Neuron (in vitro differentiated cells): ENCODE data around the gene YIPF6.

ENCODE experiments used
- H2AFZ ChIP-seq: one replicate; pipeline ENCODE4 v1.6.1; 2013; ENCODE audit warnings: low read depth, mild to moderate bottlenecking, inconsistent platforms, low read length, moderate library complexity
- H3K27me3 ChIP-seq: one replicate; pipeline ENCODE4 v1.6.1; 2013; ENCODE audit warnings: low read length; ENCODE audit not compliant: insufficient read depth
- H3K36me3 ChIP-seq: one replicate; pipeline ENCODE4 v1.6.1; 2013; ENCODE audit warnings: low read length; ENCODE audit not compliant: insufficient read depth
- H3K4me1 ChIP-seq: one replicate; pipeline ENCODE4 v1.6.1; 2013; ENCODE audit warnings: low read length; ENCODE audit not compliant: insufficient read depth
- H3K4me3 ChIP-seq: 2 replicates; pipeline ENCODE4 v1.5.1; 2013; ENCODE audit warnings: mild to moderate bottlenecking, low read length, moderate library complexity
- H3K9me3 ChIP-seq: one replicate; pipeline ENCODE4 v1.6.1; 2013; ENCODE audit warnings: low read length

The YIPF6 gene

GRCh38 chrX:68584221-68584620 is 85.4 kb downstream of the YIPF6 start:
- Histone ChIP-seq H3K36me3 (no peaks in the 10 kb centered on the region), H2AFZ (no peak overlapping the region), H3K9me3 (no peaks in the 10 kb centered on the region), H3K4me1 (no peaks in the 10 kb centered on the region), H3K4me3 (no peak overlapping the region), H3K27me3 (no peaks in the 10 kb centered on the region)
